GM12874 (cell line): ENCODE results near the gene ZBTB47.

Source experiments
- CTCF ChIP-seq: IDR thresholded peaks from 2 replicates; pipeline ENCODE4 v1.5.1; 2011; ENCODE audit warnings: low read depth, mild to moderate bottlenecking, control low read depth, low read length, moderate library complexity; ENCODE audit not compliant: insufficient read depth

ZBTB47 gene

GRCh38 chr3:42666577-42666998 is 13.1 kb downstream of the ZBTB47 start:
- no peak for TF ChIP-seq CTCF

GRCh38 chr3:42667096-42667522 is 13.6 kb downstream of the ZBTB47 start:
- TF ChIP-seq CTCF, result no peak

GRCh38 chr3:42667523-42668412 is 14.3 kb downstream of the ZBTB47 start:
- no peak for TF ChIP-seq CTCF

GRCh38 chr3:42668413-42668760 is 14.9 kb downstream of the ZBTB47 start:
- no peak for TF ChIP-seq CTCF

GRCh38 chr3:42668793-42669217 is 15.3 kb downstream of the ZBTB47 start:
- no peak for TF ChIP-seq CTCF

GRCh38 chr3:42670051-42670576 is 16.6 kb downstream of the ZBTB47 start:
- no peak for TF ChIP-seq CTCF

- TF ChIP-seq CTCF, result no peak
These were observed 17.2 kb downstream of the ZBTB47 start for GRCh38 chr3:42670670-42671069.
